H9 (cell line): ENCODE measurements around the gene TMCO2. TPM values are rescaled to one million over a fixed set of nuclear protein-coding genes. Genes with fewer than 3 reads are reported as not detected.

ENCODE experiments used
- DNase-seq: peaks from one replicate; pipeline ENCODE4 v3.0.0-alpha.2; 2017
- H2AFZ ChIP-seq: one replicate; pipeline ENCODE4 v1.6.1; 2013; ENCODE audit warnings: mild to moderate bottlenecking, low read length, control low read depth, moderate library complexity
- H2AK5ac ChIP-seq: 2 replicates; pipeline ENCODE4 v1.6.1; 2013; ENCODE audit warnings: low read length, control low read depth, mixed read lengths; ENCODE audit not compliant: insufficient read length
- H2BK120ac ChIP-seq: one replicate; pipeline ENCODE4 v1.6.1; 2013; ENCODE audit warnings: low read depth, mild to moderate bottlenecking, low read length, control low read depth, inconsistent platforms; ENCODE audit not compliant: poor library complexity, severe bottlenecking
- H2BK12ac ChIP-seq: 2 replicates; pipeline ENCODE4 v1.6.1; 2013; ENCODE audit warnings: low read length, control low read depth, mixed read lengths, low read depth; ENCODE audit not compliant: insufficient read length
- H2BK15ac ChIP-seq: 2 replicates; pipeline ENCODE4 v1.6.1; 2013; ENCODE audit warnings: low read depth, low read length, control low read depth
- H2BK20ac ChIP-seq: one replicate; pipeline ENCODE4 v1.6.1; 2013; ENCODE audit warnings: low read depth, mild to moderate bottlenecking, low read length, control low read depth, inconsistent platforms; ENCODE audit not compliant: poor library complexity, severe bottlenecking
- H2BK5ac ChIP-seq: 2 replicates; pipeline ENCODE4 v1.6.1; 2013; ENCODE audit warnings: low read length, control low read depth, mixed read lengths; ENCODE audit not compliant: insufficient read length
- H3K14ac ChIP-seq: 2 replicates; pipeline ENCODE4 v1.6.1; 2013; ENCODE audit warnings: low read length, control low read depth; ENCODE audit not compliant: insufficient read depth
- H3K18ac ChIP-seq: 2 replicates; pipeline ENCODE4 v1.6.1; 2013; ENCODE audit warnings: low read depth, mild to moderate bottlenecking, mixed read lengths, low read length, control low read depth; ENCODE audit not compliant: insufficient read length
- H3K23ac ChIP-seq: 2 replicates; pipeline ENCODE4 v1.6.1; 2013; ENCODE audit warnings: low read length, control low read depth, mixed read lengths, low read depth; ENCODE audit not compliant: insufficient read length
- H3K23me2 ChIP-seq: 2 replicates; pipeline ENCODE4 v1.6.1; 2013; ENCODE audit warnings: low read depth, mild to moderate bottlenecking, mixed read lengths, low read length, control low read depth; ENCODE audit not compliant: insufficient read length, poor library complexity, severe bottlenecking
- H3K27ac ChIP-seq: 2 replicates; pipeline ENCODE4 v1.5.1; 2013; ENCODE audit warnings: low read length, control low read depth, mixed read lengths, low read depth; ENCODE audit not compliant: insufficient read length
- H3K27me3 ChIP-seq: 2 replicates; pipeline ENCODE4 v1.6.1; 2013; ENCODE audit warnings: low read length, control low read depth, inconsistent platforms; ENCODE audit not compliant: insufficient read depth
- H3K4ac ChIP-seq: 2 replicates; pipeline ENCODE4 v1.6.1; 2013; ENCODE audit warnings: low read depth, mild to moderate bottlenecking, control low read depth, inconsistent platforms, low read length, moderate library complexity
- H3K4me1 ChIP-seq: 2 replicates; pipeline ENCODE4 v1.6.1; 2013; ENCODE audit warnings: low read length, control low read depth, inconsistent platforms; ENCODE audit not compliant: insufficient read depth
- H3K4me2 ChIP-seq: 2 replicates; pipeline ENCODE4 v1.6.1; 2013; ENCODE audit warnings: low read length, control low read depth, mixed read lengths; ENCODE audit not compliant: insufficient read length, insufficient read depth
- H3K56ac ChIP-seq: 2 replicates; pipeline ENCODE4 v1.6.1; 2013; ENCODE audit warnings: low read depth, mild to moderate bottlenecking, mixed read lengths, low read length, control low read depth; ENCODE audit not compliant: insufficient read length
- H3K79me1 ChIP-seq: 2 replicates; pipeline ENCODE4 v1.6.1; 2013; ENCODE audit warnings: low read depth, mild to moderate bottlenecking, moderate library complexity, low read length, control low read depth, inconsistent platforms; ENCODE audit not compliant: insufficient read depth, poor library complexity, severe bottlenecking
- H3K79me2 ChIP-seq: 2 replicates; pipeline ENCODE4 v1.6.1; 2013; ENCODE audit warnings: low read length, control low read depth, inconsistent platforms; ENCODE audit not compliant: insufficient read depth
- H3K9ac ChIP-seq: 2 replicates; pipeline ENCODE4 v1.6.1; 2013; ENCODE audit warnings: low read length, control low read depth, mixed read lengths; ENCODE audit not compliant: insufficient read length; ENCODE audit errors: extremely low read depth
- H3K9me3 ChIP-seq: one replicate; pipeline ENCODE4 v1.6.1; 2013; ENCODE audit warnings: low read depth, low read length, inconsistent platforms; ENCODE audit not compliant: control insufficient read depth
- H3T11ph ChIP-seq: one replicate; pipeline ENCODE4 v1.6.1; 2013; ENCODE audit warnings: mild to moderate bottlenecking, low read length, control low read depth, inconsistent platforms
- H4K20me1 ChIP-seq: one replicate; pipeline ENCODE4 v1.6.1; 2013; ENCODE audit not compliant: control insufficient read depth, insufficient read length, insufficient read depth
- H4K5ac ChIP-seq: 2 replicates; pipeline ENCODE4 v1.6.1; 2013; ENCODE audit warnings: low read depth, mild to moderate bottlenecking, mixed read lengths, low read length, control low read depth; ENCODE audit not compliant: insufficient read length
- H4K8ac ChIP-seq: replicated peaks from 2 replicates; pipeline ENCODE4 v1.6.1; 2013; ENCODE audit warnings: low read length, control low read depth, mixed read lengths, low read depth; ENCODE audit not compliant: insufficient read length
- H4K91ac ChIP-seq: 2 replicates; pipeline ENCODE4 v1.6.1; 2013; ENCODE audit warnings: low read depth, mild to moderate bottlenecking, moderate library complexity, mixed read lengths, low read length, control low read depth; ENCODE audit not compliant: insufficient read length
- H3K27ac Mint-ChIP-seq, 3 experiments: 2 replicates in 2 of 3; 3 replicates in 1 of 3; pipeline ENCODE4 v1.8.0; 2020 to 2021; ENCODE audit warnings: mixed read lengths in 3 of 3, mild to moderate bottlenecking in 1 of 3, moderate library complexity in 1 of 3
- H3K27me3 Mint-ChIP-seq: 2 replicates; pipeline ENCODE4 v1.8.0; 2021; ENCODE audit warnings: low read depth, mild to moderate bottlenecking, moderate library complexity, mixed read lengths
- H3K36me3 Mint-ChIP-seq, 3 experiments: 2 replicates in 2 of 3; 3 replicates in 1 of 3; pipeline ENCODE4 v1.8.0; 2020 to 2021; ENCODE audit warnings: low read depth in 3 of 3, mixed read lengths in 3 of 3; ENCODE audit not compliant: insufficient read depth in 1 of 3
- H3K4me1 Mint-ChIP-seq, 2 experiments: 2 replicates each; pipeline ENCODE4 v1.8.0; 2020; ENCODE audit warnings: mixed read lengths in 2 of 2
- H3K4me3 Mint-ChIP-seq, 2 experiments: 2 replicates in 1 of 2; 3 replicates in 1 of 2; pipeline ENCODE4 v1.8.0; 2020 to 2021; ENCODE audit warnings: mild to moderate bottlenecking in 2 of 2, mixed read lengths in 2 of 2, moderate library complexity in 1 of 2
- H3K9me3 Mint-ChIP-seq, 2 experiments: 2 replicates in 1 of 2; 3 replicates in 1 of 2; pipeline ENCODE4 v1.8.0; 2020; ENCODE audit warnings: mild to moderate bottlenecking in 2 of 2, mixed read lengths in 2 of 2, moderate library complexity in 1 of 2
- CTCF ChIP-seq: fragments of 200-600 bp; sonication (generic); conservative IDR thresholded peaks from 3 replicates; pipeline ENCODE4 v1.8.0; 2021; ENCODE audit warnings: antibody characterized with exemption, mild to moderate bottlenecking
- total RNA-seq: library from RNA; stranded (reverse); gene quantifications from 2 replicates; pipeline ENCODE4 v1.2.1, GENCODE V29; 2021

Gene TMCO2
- total RNA-seq, 1 experiment from 2014 or later = not detected

GRCh38 chr1:40268211-40268610 lies 20.5 kb downstream of the TMCO2 start:
- Histone ChIP-seq H2BK20ac (no peak overlapping the region), H3K27me3 (no peaks in the 10 kb centered on the region), H4K5ac (no peak overlapping the region), H4K91ac (no peak overlapping the region), H3K9ac (no peak overlapping the region), H4K20me1 (no peaks in the 10 kb centered on the region), H3T11ph (no peak overlapping the region), H2BK12ac (no peak overlapping the region), H3K4me1 (no peaks in the 10 kb centered on the region), H3K18ac (no peak overlapping the region), H4K8ac (no peak overlapping the region), H2AFZ (no peak overlapping the region), H3K23me2 (no peaks in the 10 kb centered on the region), H3K23ac (no peak overlapping the region), H3K27ac (no peak overlapping the region), H3K4me2 (no peak overlapping the region), H2AK5ac (no peak overlapping the region), H2BK15ac (no peak overlapping the region), H3K4ac (no peak overlapping the region), H3K56ac (no peak overlapping the region), H3K9me3 (no peaks in the 10 kb centered on the region), H2BK5ac (no peak overlapping the region), H3K79me1 (no peaks in the 10 kb centered on the region), H2BK120ac (no peak overlapping the region), H3K79me2 (no peaks in the 10 kb centered on the region), H3K14ac (no peak overlapping the region)
- DNase-seq = no peak
- TF ChIP-seq CTCF = no peak
- no peak overlapping the region for H3K4me3 Mint-ChIP-seq
- no peaks in the 10 kb centered on the region for H3K9me3 Mint-ChIP-seq
- no peak overlapping the region for H3K27ac Mint-ChIP-seq
- H3K27me3 Mint-ChIP-seq = no peaks in the 10 kb centered on the region
- no peaks in the 10 kb centered on the region for H3K4me1 Mint-ChIP-seq
- peaks cover 9 to 62% (median 48%) of the 10 kb centered on the region in 3 experiments; a peak in 6 of 7 replicates for H3K36me3 Mint-ChIP-seq
